Effector memory CD4-positive, alpha-beta T cell (primary cell): ENCODE measurements around the gene POC5.

ENCODE experiments used
- DNase-seq, 3 donors: peaks; one replicate each; pipeline ENCODE4 v3.0.0-alpha.2; 2020
- H3K27ac ChIP-seq: 2 replicates; pipeline ENCODE4 v1.7.0; 2013; ENCODE audit warnings: mild to moderate bottlenecking, low read length, moderate library complexity; ENCODE audit not compliant: insufficient read depth, poor library complexity, severe bottlenecking
- H3K27me3 ChIP-seq: replicated peaks from 2 replicates; pipeline ENCODE4 v1.7.0; 2013; ENCODE audit warnings: mild to moderate bottlenecking, low read length; ENCODE audit not compliant: insufficient read depth, control insufficient read depth, poor library complexity, severe bottlenecking
- H3K36me3 ChIP-seq: 2 replicates; pipeline ENCODE4 v1.7.0; 2013; ENCODE audit warnings: mild to moderate bottlenecking, low read length, moderate library complexity; ENCODE audit not compliant: control insufficient read depth, insufficient read depth
- H3K4me1 ChIP-seq: 2 replicates; pipeline ENCODE4 v1.7.0; 2013; ENCODE audit warnings: low read length, mild to moderate bottlenecking; ENCODE audit not compliant: control insufficient read depth, insufficient read depth, poor library complexity, severe bottlenecking
- H3K4me3 ChIP-seq: 2 replicates; pipeline ENCODE4 v1.7.0; 2013; ENCODE audit warnings: low read length, low read depth, mild to moderate bottlenecking; ENCODE audit not compliant: insufficient read depth, poor library complexity, severe bottlenecking
- H3K9me3 ChIP-seq: 2 replicates; pipeline ENCODE4 v1.7.0; 2013; ENCODE audit warnings: mild to moderate bottlenecking, low read length, moderate library complexity; ENCODE audit not compliant: control insufficient read depth

The POC5 gene

DNA sequence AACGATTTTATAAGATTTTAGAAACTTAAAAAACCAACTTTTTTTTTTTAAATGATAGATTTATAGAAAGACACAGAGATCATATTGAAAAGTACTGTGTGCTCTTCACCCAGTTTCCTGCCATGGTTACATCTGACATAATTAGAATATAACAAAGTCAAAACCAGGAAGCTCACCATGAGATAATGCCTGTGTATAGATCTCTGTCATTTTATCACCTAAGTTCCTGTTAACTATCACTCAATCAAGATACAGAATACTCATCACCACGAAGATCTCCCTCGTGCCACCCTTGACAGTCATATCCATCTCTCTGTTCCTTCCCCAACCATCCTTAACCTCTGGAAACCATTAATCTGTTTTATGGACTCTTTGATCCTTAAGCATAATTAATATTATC is 39.1 kb downstream of the POC5 start:
- H3K27me3 ChIP-seq, result no peaks in the 10 kb centered on the region
- DNase-seq, result no peak
- H3K4me3 ChIP-seq, result no peak overlapping the region
- peak overlapping the region; percentile 44 for H3K27ac ChIP-seq
- peaks cover 15% of the 10 kb centered on the region for H3K36me3 ChIP-seq
- H3K4me1 ChIP-seq, result no peaks in the 10 kb centered on the region
- no peaks in the 10 kb centered on the region for H3K9me3 ChIP-seq

DNA sequence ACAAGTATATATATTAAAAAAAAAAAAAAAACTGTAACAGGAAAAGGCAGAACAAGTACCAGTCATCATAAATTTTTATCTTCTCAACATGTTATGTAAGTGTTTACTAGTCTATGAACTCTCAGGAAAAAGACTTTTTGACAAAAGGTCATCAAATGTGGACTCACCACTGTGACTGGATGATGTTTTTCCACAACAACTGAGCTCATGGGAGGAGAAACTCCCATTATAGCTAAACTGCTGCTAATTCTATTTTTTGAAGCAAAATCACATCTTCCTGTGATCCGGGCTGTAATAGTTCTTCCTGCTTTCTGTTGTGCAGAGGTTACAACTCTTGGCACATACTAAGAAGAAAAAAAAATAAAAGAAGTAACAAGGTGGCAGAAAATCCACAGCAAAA is 39.6 kb downstream of the POC5 start:
- no peaks in the 10 kb centered on the region for H3K27me3 ChIP-seq
- peaks cover 15% of the 10 kb centered on the region for H3K36me3 ChIP-seq
- no peak for DNase-seq
- H3K27ac ChIP-seq, result peak overlapping the region; percentile 44
- no peak overlapping the region for H3K4me3 ChIP-seq
- H3K9me3 ChIP-seq, result no peaks in the 10 kb centered on the region
- no peaks in the 10 kb centered on the region for H3K4me1 ChIP-seq

DNA sequence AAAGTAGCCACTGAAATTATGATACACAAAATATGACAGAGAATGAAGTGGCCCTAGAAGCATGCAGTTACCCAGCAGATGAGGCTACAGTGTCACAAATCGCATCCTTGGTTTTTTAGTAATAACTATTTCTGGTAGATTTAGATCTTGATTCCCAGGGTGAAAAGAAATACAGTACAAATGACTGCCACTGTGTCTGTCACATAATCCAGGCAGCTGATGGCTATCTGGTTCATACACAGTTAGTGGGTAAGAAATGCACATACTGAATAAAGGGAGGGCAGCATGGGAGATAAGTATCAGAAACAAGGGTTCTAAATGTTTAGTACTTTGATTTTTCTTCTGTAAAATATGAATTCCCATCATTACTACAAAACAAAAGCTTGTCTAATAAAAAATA is 41.5 kb downstream of the POC5 start:
- Histone ChIP-seq H3K9me3 (no peaks in the 10 kb centered on the region), H3K4me3 (no peak overlapping the region), H3K36me3 (peaks cover 15% of the 10 kb centered on the region), H3K27me3 (no peaks in the 10 kb centered on the region), H3K27ac (no peak overlapping the region), H3K4me1 (no peaks in the 10 kb centered on the region)
- DNase-seq, result no peak

DNA sequence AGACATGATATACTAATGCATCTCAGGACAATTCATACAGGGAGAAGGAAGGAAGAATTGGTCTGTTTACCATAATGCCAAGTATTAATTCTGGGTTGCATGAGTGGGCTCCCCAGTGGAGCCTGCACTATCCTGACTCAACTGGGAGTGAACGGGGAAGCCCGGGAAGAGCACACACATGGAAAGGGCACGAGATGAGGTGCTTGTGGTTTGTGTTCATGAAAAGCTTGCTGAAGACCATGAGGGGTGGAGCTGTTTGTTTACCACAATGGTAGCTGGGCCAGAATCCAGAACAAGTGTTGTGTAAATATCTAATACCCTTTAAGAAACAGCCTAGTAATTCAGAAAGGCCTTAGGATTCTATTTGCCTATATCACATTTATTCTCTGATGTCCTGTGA is 44.6 kb downstream of the POC5 start:
- Histone ChIP-seq H3K27ac (no peak overlapping the region), H3K36me3 (peaks cover 15% of the 10 kb centered on the region), H3K9me3 (no peaks in the 10 kb centered on the region), H3K4me3 (no peak overlapping the region), H3K27me3 (no peaks in the 10 kb centered on the region), H3K4me1 (no peaks in the 10 kb centered on the region)
- no peak for DNase-seq

DNA sequence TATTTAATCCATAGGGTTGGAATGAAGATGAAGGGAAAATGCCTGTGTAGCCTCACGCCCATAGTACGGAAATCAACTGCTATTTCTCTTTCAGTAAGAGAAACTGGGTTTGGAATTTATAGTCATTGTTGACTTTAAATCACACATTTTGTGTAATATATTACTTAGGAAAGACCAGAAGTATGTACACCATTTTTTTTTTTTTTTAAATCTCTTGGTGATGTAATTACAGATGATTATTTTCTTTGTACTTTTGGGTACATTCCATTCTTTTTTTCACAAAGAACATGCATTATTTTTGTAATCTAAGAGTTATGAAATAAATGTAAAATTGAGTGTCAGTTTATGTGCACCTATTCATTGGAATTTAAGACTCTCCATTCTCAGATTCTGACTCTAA is 45.7 kb downstream of the POC5 start:
- Histone ChIP-seq H3K9me3 (no peaks in the 10 kb centered on the region), H3K27ac (no peak overlapping the region), H3K4me3 (no peak overlapping the region), H3K36me3 (peaks cover 15% of the 10 kb centered on the region), H3K4me1 (no peaks in the 10 kb centered on the region), H3K27me3 (no peaks in the 10 kb centered on the region)
- DNase-seq, result no peak

DNA sequence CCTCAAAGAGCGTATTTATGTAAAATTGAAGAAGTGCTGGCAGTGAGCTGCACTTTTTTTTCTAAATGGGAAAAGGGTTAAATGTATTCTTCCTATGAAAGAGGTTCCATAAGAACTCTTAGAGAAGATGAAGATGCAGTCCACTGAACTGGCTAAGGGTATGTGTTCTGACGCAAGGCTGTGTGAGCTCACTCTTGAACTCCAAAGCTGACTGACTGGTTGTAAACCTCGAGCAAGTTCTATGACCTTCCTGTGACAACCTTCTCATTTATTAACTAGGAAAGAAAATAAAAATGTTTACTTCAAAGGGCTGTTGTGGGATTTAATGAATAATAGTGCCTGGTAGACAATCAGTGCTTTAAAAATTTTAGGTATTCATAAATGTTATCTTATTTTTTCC is 46.7 kb downstream of the POC5 start:
- H3K27me3 ChIP-seq, result no peaks in the 10 kb centered on the region
- no peak overlapping the region for H3K27ac ChIP-seq
- H3K4me1 ChIP-seq, result no peaks in the 10 kb centered on the region
- peaks cover 11% of the 10 kb centered on the region for H3K36me3 ChIP-seq
- no peaks in the 10 kb centered on the region for H3K9me3 ChIP-seq
- no peak overlapping the region for H3K4me3 ChIP-seq
- DNase-seq, result no peak

DNA sequence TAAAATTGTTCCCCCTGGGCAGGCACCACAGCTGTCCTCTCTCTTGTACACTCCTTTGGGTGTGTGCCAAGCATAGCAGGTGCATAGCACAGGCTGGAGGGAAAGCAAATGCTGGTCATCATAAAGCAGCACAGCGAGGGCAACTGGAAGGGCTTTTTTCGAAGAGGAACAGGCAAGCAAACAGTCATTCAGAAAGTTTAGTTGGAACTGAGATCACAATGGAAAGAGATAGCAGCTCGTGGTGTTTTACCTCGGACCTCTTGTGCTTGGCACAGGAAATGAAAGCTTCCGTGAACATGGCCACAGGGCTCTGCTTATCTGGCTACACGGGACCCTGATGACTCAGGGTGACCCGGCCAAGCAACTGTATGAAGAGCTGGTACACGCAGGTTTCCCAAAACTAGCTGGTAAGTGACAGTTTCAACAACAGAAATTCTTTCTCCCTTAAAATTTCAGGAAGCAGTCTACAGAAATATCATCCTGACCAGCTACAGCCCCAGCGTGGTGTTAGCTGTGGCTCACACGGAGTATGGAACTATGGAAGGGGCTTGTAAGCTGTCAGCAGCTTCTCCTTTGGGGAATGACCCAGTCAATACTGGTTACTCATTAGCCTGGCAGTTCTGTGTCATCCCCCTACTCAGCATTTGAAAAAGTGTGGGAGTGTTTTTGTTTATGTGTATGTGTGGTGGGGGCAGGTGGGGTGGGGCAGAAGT is 48.1 kb downstream of the POC5 start:
- peaks cover under 1% of the 10 kb centered on the region for H3K36me3 ChIP-seq
- peak overlapping the region; percentile 40 for H3K4me3 ChIP-seq
- H3K4me1 ChIP-seq, result no peaks in the 10 kb centered on the region
- H3K9me3 ChIP-seq, result no peaks in the 10 kb centered on the region
- no peak for DNase-seq
- H3K27ac ChIP-seq, result no peak overlapping the region
- no peaks in the 10 kb centered on the region for H3K27me3 ChIP-seq

DNA sequence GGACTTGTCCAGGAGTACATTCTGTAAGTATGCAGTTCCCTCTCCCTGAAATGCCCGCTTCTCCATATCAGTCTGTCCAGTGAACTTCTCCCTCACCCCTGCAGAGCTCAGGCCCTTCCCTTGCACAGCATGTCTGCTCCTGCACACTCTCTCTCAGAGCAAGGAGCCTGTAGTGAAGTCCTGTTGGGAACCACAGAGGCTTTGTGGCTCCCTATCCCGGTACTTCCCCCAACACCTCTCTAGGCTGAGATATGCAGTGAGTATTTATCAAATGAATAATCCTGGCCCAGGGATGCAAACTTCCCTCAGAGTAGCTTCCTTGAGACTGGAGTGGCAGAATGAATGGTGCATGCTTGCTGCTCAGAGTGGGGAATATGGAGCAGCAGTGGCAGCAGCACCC is 48.8 kb downstream of the POC5 start:
- no peak for DNase-seq
- Histone ChIP-seq H3K4me1 (no peaks in the 10 kb centered on the region), H3K36me3 (no peaks in the 10 kb centered on the region), H3K9me3 (no peaks in the 10 kb centered on the region), H3K27ac (no peak overlapping the region), H3K27me3 (no peaks in the 10 kb centered on the region), H3K4me3 (no peak overlapping the region)

DNA sequence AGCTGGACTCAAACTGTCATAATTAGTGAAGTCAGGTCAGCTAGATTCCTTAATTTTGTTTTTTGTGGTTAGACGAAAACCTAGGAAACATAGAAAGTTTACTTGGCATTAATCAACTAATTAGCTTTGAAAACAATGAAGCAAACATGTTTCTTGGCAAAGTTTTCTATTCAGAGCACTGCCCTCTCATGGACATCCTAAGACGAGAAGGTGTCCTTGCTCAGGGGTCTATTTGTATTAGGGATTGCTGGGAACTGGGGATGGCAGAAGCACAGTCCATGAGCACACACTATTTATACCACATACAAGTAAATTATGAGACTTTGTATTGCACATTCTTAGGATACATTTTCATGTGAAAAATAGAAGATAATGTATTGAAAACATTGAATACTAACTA is 49.7 kb downstream of the POC5 start:
- no peak for DNase-seq
- H3K27me3 ChIP-seq, result no peaks in the 10 kb centered on the region
- no peaks in the 10 kb centered on the region for H3K36me3 ChIP-seq
- H3K4me1 ChIP-seq, result no peaks in the 10 kb centered on the region
- H3K9me3 ChIP-seq, result no peaks in the 10 kb centered on the region
- no peak overlapping the region for H3K27ac ChIP-seq
- H3K4me3 ChIP-seq, result no peak overlapping the region

DNA sequence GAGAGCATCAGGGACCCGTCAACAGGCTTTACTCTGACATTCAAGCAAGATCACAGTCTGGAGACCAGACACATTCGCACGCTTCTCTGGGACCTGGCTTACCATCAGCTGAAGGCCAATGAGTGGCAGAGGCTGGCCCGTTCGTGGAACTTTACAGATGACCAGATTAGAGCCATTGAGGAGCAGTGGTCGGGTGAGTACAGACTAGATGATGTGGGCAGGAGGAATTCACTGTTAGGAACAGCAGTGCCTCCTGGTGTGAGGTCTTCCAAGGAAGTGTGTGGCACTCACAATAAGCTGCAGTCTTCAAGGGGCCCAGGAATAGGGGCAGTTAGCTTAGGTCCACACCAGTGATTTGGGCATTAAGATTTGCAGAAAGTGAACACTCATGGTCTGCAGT is 50.4 kb downstream of the POC5 start:
- no peak overlapping the region for H3K27ac ChIP-seq
- H3K4me3 ChIP-seq, result no peak overlapping the region
- no peak for DNase-seq
- no peaks in the 10 kb centered on the region for H3K4me1 ChIP-seq
- H3K36me3 ChIP-seq, result no peaks in the 10 kb centered on the region
- no peaks in the 10 kb centered on the region for H3K27me3 ChIP-seq
- H3K9me3 ChIP-seq, result no peaks in the 10 kb centered on the region
